Ovary (tissue), 3 donors: ENCODE results near the gene STAT3.

Experiments
- EP300 ChIP-seq: sonication (generic); formaldehyde crosslinking; IDR thresholded peaks from one replicate; pipeline ENCODE4 v1.6.1; 2017; ENCODE audit warnings: antibody characterized with exemption
- POLR2A ChIP-seq: fragments of 450-650 bp; IDR thresholded peaks from one replicate; pipeline ENCODE4 v1.6.1; 2017; ENCODE audit warnings: antibody characterized with exemption, mild to moderate bottlenecking, moderate library complexity
- TF ChIP-seq, protein P1 (sequence below), 3 donors: fragments of 450-650 bp in 2 of 3; fragments of 200-600 bp in 1 of 3; IDR thresholded peaks; one replicate each; pipeline versions ENCODE4 v1.5.1 to v1.8.0; 2016 to 2022; ENCODE audit warnings: antibody characterized with exemption in 3 of 3, mild to moderate bottlenecking in 1 of 3
- donor health status: DM: no; HTN: no; CAD: no.

DNA sequence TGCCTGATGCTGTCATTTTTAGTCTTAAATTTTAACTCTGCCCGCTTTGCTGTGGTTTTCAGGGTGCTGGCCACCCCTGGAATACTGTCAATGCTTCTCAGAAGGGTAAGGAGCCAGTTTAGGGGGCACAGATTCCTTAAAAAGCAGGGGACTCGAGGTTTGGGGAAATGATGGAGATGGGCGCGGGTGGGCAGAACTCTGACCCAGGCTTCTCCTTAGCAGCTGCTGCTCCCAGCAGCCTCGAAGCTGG lies 76.3 kb downstream of the STAT3 start:
- TF ChIP-seq POLR2A, result no peak
- TF ChIP-seq, protein P1, sequence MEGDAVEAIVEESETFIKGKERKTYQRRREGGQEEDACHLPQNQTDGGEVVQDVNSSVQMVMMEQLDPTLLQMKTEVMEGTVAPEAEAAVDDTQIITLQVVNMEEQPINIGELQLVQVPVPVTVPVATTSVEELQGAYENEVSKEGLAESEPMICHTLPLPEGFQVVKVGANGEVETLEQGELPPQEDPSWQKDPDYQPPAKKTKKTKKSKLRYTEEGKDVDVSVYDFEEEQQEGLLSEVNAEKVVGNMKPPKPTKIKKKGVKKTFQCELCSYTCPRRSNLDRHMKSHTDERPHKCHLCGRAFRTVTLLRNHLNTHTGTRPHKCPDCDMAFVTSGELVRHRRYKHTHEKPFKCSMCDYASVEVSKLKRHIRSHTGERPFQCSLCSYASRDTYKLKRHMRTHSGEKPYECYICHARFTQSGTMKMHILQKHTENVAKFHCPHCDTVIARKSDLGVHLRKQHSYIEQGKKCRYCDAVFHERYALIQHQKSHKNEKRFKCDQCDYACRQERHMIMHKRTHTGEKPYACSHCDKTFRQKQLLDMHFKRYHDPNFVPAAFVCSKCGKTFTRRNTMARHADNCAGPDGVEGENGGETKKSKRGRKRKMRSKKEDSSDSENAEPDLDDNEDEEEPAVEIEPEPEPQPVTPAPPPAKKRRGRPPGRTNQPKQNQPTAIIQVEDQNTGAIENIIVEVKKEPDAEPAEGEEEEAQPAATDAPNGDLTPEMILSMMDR (IDR thresholded peaks at IDR 0.05), result no peak
- TF ChIP-seq EP300, result no peak
